ENCODE measurements around the gene CGB1.

GRCh38 chr19:49016067-49016839 lies 20.4 kb downstream of the CGB1 start:
- TF ChIP-seq CTCF (IDR thresholded peaks at IDR 0.05; ENCODE audit: low read depth, low read length, poor library complexity, severe bottlenecking) (no peak), EZH2phosphoT487 (IDR thresholded peaks at IDR 0.05; ENCODE audit: borderline replicate concordance, low read length) (no peak)

Data from DOHH2 (cell line).